CD14-positive monocyte (primary cell): ENCODE measurements around the gene KLC3. TPM values are rescaled to one million over a fixed set of nuclear protein-coding genes. Genes with fewer than 3 reads are reported as not detected.
A peak's percentile ranks its signal among the peaks of the same experiment; 100 is the strongest.

Experiments
- DNase-seq, 3 donors: peaks; one replicate each; pipeline ENCODE4 v3.0.0-alpha.2; 2011 to 2022
- H2AFZ ChIP-seq: 2 replicates; pipeline ENCODE4 v1.6.0; 2012; ENCODE audit warnings: mild to moderate bottlenecking, low read depth, low read length, inconsistent platforms; ENCODE audit not compliant: insufficient read depth, poor library complexity, severe bottlenecking
- H3K27ac ChIP-seq, 2 donors: 1 replicate in 1 of 2; 2 replicates in 1 of 2; pipeline ENCODE4 v1.5.1; 2012 to 2013; ENCODE audit warnings: low read length in 2 of 2, control low read depth in 1 of 2, inconsistent platforms in 1 of 2, low read depth in 1 of 2, mild to moderate bottlenecking in 1 of 2
- H3K27me3 ChIP-seq, 2 donors: one replicate each; pipeline versions ENCODE4 v1.6.0 to v1.6.1; 2011 to 2013; ENCODE audit warnings: low read length in 2 of 2; ENCODE audit not compliant: control insufficient read depth in 2 of 2, insufficient read depth in 2 of 2
- H3K36me3 ChIP-seq, 2 donors: replicated peaks in 1 of 2; 1 replicate in 1 of 2; 2 replicates in 1 of 2; pipeline versions ENCODE4 v1.5.1 to v1.6.1; 2012 to 2013; ENCODE audit warnings: low read length in 2 of 2, control low read depth in 1 of 2, inconsistent platforms in 1 of 2, mild to moderate bottlenecking in 1 of 2; ENCODE audit not compliant: insufficient read depth in 2 of 2, control insufficient read depth in 1 of 2
- H3K4me1 ChIP-seq, 2 donors: 1 replicate in 1 of 2; 2 replicates in 1 of 2; pipeline versions ENCODE4 v1.5.1 to v1.6.1; 2012 to 2013; ENCODE audit warnings: low read length in 2 of 2, control low read depth in 1 of 2, inconsistent platforms in 1 of 2, mild to moderate bottlenecking in 1 of 2, moderate library complexity in 1 of 2; ENCODE audit not compliant: insufficient read depth in 2 of 2, control insufficient read depth in 1 of 2
- H3K4me2 ChIP-seq: replicated peaks from 2 replicates; pipeline ENCODE3; 2012; ENCODE audit warnings: low read length, moderate library complexity, mild to moderate bottlenecking; ENCODE audit not compliant: poor library complexity, severe bottlenecking; ENCODE audit errors: extremely low read depth
- H3K4me3 ChIP-seq, 3 experiments: fragments of 200-600 bp in 1 of 3; sonication (generic) in 1 of 3; replicated peaks in 1 of 3; 1 replicate in 2 of 3; 2 replicates in 1 of 3; pipeline ENCODE4 v1.5.1; 2011 to 2013; ENCODE audit warnings: low read length in 3 of 3, mild to moderate bottlenecking in 3 of 3, control low read depth in 2 of 3, low read depth in 2 of 3, inconsistent platforms in 1 of 3, moderate library complexity in 1 of 3
- H3K79me2 ChIP-seq: 2 replicates; pipeline ENCODE4 v1.6.0; 2012; ENCODE audit warnings: mild to moderate bottlenecking, control low read depth, inconsistent platforms, low read length, moderate library complexity; ENCODE audit not compliant: insufficient read depth
- H3K9ac ChIP-seq: 2 replicates; pipeline ENCODE4 v1.6.0; 2017; ENCODE audit warnings: low read length, mild to moderate bottlenecking; ENCODE audit not compliant: insufficient read depth, poor library complexity, severe bottlenecking
- H3K9me3 ChIP-seq, 2 donors: replicated peaks in 1 of 2; 1 replicate in 1 of 2; 2 replicates in 1 of 2; pipeline versions ENCODE4 v1.5.1 to v1.6.1; 2012 to 2013; ENCODE audit warnings: low read length in 2 of 2, control low read depth in 1 of 2; ENCODE audit not compliant: control insufficient read depth in 1 of 2, insufficient read depth in 1 of 2
- H4K20me1 ChIP-seq: 2 replicates; pipeline ENCODE4 v1.6.0; 2012; ENCODE audit warnings: mild to moderate bottlenecking, low read length, control low read depth, moderate library complexity; ENCODE audit not compliant: insufficient read depth
- H3K27ac Mint-ChIP-seq, 7 donors: one replicate each; pipeline ENCODE4 v1.8.0; 2020; ENCODE audit warnings: mild to moderate bottlenecking in 7 of 7, mixed read lengths in 7 of 7, moderate library complexity in 6 of 7, inconsistent platforms in 2 of 7
- H3K27me3 Mint-ChIP-seq, 3 donors: one replicate each; pipeline ENCODE4 v1.8.0; 2021 to 2022; ENCODE audit warnings: low read depth in 3 of 3, mild to moderate bottlenecking in 3 of 3, mixed read lengths in 3 of 3, moderate library complexity in 3 of 3, inconsistent platforms in 1 of 3
- H3K36me3 Mint-ChIP-seq, 2 donors: one replicate each; pipeline ENCODE4 v1.8.0; 2020; ENCODE audit warnings: mixed read lengths in 2 of 2, inconsistent platforms in 1 of 2, mild to moderate bottlenecking in 1 of 2
- H3K4me1 Mint-ChIP-seq: one replicate; pipeline ENCODE4 v1.8.0; 2020; ENCODE audit warnings: mild to moderate bottlenecking, mixed read lengths
- H3K4me3 Mint-ChIP-seq, 2 donors: one replicate each; pipeline ENCODE4 v1.8.0; 2020; ENCODE audit warnings: mild to moderate bottlenecking in 2 of 2, mixed read lengths in 2 of 2, moderate library complexity in 1 of 2
- H3K9me3 Mint-ChIP-seq, 7 donors: one replicate each; pipeline ENCODE4 v1.8.0; 2020 to 2022; ENCODE audit warnings: mixed read lengths in 7 of 7, mild to moderate bottlenecking in 6 of 7, moderate library complexity in 6 of 7, inconsistent platforms in 2 of 7
- WGBS: methylation state at CpG from one replicate; pipeline ENCODE4 v1.1.5; 2013; ENCODE audit warnings: missing lambda C conversion rate; ENCODE audit not compliant: insufficient coverage; 5-methylcytosine and 5-hydroxymethylcytosine counted together
- intact Hi-C, 2 donors: fragments of 100-400 bp; cut with micrococcal nuclease; formaldehyde crosslinking; loops; one replicate each; pipeline versions ENCODE4 v1.15.0 to v1.15.1; 2023
- polyA plus RNA-seq, 3 donors: library from polyadenylated mRNA; depleted of rRNA in 1 of 3; unstranded in 2 of 3; stranded (reverse) in 1 of 3; fragments of 300-500 nt in 2 of 3; fragments of >200 nt in 1 of 3; fragmentation: Illumina TruSeq in 2 of 3; gene quantifications; 1 replicate in 2 of 3; 2 replicates in 1 of 3; pipeline ENCODE4 v1.2.3, GENCODE V29; 2012 to 2021
- TF ChIP-seq, protein P1 (sequence below): fragments of 200-600 bp; IDR thresholded peaks from one replicate; pipeline ENCODE4 v1.8.0; 2022; ENCODE audit warnings: antibody characterized with exemption, mild to moderate bottlenecking

The KLC3 gene
- polyA plus RNA-seq, 3 donors, result not detected

DNA sequence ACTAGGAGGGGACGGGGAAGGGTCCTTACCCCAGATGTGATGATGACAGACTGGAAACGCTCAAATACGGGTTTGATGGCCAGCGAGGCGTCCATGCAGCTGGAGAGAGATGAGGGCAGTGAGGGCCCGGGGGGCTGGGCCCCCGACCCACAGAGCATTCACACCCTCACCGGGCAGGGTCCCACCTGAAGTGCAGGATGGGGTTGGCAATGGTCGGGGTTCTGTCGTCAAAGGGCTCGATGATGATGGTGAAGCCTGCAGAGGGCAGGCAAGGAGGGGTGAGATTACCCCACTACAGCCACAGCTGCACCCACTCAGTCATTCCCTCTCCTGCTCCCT is 16.9 kb downstream of the KLC3 start:
- Mint-ChIP-seq H3K4me1 (no peaks in the 10 kb centered on the region), H3K9me3 (peaks cover 0 to 3% (median 0%) of the 10 kb centered on the region in 7 donors), H3K27me3 (no peaks in the 10 kb centered on the region), H3K4me3 (no peak overlapping the region), H3K36me3 (peaks cover 58 to 86% of the 10 kb centered on the region in 2 donors), H3K27ac (peak overlapping the region in 2 of 7 donors; percentile 0 to 42)
- H3K9me3 ChIP-seq, result no peaks in the 10 kb centered on the region
- no peaks in the 10 kb centered on the region for H3K4me1 ChIP-seq
- no peak overlapping the region for H3K4me2 ChIP-seq
- TF ChIP-seq, protein P1, sequence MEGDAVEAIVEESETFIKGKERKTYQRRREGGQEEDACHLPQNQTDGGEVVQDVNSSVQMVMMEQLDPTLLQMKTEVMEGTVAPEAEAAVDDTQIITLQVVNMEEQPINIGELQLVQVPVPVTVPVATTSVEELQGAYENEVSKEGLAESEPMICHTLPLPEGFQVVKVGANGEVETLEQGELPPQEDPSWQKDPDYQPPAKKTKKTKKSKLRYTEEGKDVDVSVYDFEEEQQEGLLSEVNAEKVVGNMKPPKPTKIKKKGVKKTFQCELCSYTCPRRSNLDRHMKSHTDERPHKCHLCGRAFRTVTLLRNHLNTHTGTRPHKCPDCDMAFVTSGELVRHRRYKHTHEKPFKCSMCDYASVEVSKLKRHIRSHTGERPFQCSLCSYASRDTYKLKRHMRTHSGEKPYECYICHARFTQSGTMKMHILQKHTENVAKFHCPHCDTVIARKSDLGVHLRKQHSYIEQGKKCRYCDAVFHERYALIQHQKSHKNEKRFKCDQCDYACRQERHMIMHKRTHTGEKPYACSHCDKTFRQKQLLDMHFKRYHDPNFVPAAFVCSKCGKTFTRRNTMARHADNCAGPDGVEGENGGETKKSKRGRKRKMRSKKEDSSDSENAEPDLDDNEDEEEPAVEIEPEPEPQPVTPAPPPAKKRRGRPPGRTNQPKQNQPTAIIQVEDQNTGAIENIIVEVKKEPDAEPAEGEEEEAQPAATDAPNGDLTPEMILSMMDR, result no peak
- H3K9ac ChIP-seq, result no peak overlapping the region
- no peak overlapping the region for H2AFZ ChIP-seq
- peaks cover 32 to 79% of the 10 kb centered on the region in 2 donors for H3K36me3 ChIP-seq
- H3K4me3 ChIP-seq, result no peak overlapping the region
- intact Hi-C loops, result no loop called here
- no peaks in the 10 kb centered on the region for H4K20me1 ChIP-seq
- no peaks in the 10 kb centered on the region for H3K79me2 ChIP-seq
- no peaks in the 10 kb centered on the region for H3K27me3 ChIP-seq
- no peak for DNase-seq
- 94% methylated on average over 7 of the region's 11 CpGs for WGBS
- H3K27ac ChIP-seq, result no peak overlapping the region

DNA sequence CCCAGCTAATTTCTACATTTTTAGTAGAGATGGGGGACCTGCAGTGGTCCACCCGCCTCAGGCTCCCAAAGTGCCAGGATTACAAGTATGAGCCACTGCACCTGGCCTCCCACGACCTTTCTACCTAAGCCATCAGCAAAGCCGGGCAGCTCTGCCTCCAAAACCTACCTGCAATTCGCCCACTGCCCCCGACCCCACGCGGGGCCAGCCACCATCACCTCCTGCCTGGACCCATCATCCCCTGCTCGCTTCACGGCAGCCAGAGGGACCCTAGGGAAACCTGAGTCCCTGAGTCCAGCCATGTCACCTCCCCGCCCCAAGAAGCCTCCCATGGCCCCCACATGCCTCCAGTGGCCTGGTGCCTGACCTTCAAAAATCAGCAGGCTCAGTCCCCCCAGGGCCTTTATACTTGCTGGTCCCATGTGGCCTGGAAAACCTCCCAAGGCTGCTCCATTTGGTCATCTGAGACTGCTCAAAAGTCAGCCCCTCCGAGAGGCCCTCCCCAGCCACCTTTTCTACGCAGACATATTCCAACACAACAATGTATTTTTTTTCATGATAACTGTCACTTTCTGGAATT is 17.8 kb downstream of the KLC3 start:
- no peak overlapping the region for H3K9ac ChIP-seq
- H3K9me3 ChIP-seq, result no peaks in the 10 kb centered on the region
- no peaks in the 10 kb centered on the region for H4K20me1 ChIP-seq
- Mint-ChIP-seq H3K9me3 (peaks cover 0 to 3% (median 0%) of the 10 kb centered on the region in 7 donors), H3K27ac (no peak overlapping the region), H3K4me1 (no peaks in the 10 kb centered on the region), H3K36me3 (peaks cover 54 to 83% of the 10 kb centered on the region in 2 donors), H3K4me3 (no peak overlapping the region), H3K27me3 (no peaks in the 10 kb centered on the region)
- no peak for DNase-seq
- TF ChIP-seq, protein P1, result no peak
- H2AFZ ChIP-seq, result no peak overlapping the region
- no peaks in the 10 kb centered on the region for H3K79me2 ChIP-seq
- no peak overlapping the region for H3K4me3 ChIP-seq
- intact Hi-C loops, result no loop called here
- no peak overlapping the region for H3K27ac ChIP-seq
- H3K36me3 ChIP-seq, result peaks cover 31 to 77% of the 10 kb centered on the region in 2 donors
- H3K27me3 ChIP-seq, result no peaks in the 10 kb centered on the region
- H3K4me1 ChIP-seq, result no peaks in the 10 kb centered on the region
- H3K4me2 ChIP-seq, result no peak overlapping the region
- 98% methylated on average over 10 of the region's 12 CpGs for WGBS
